HG03139 (cell line): ENCODE results near the gene ACBD6.
A peak's percentile ranks its signal among the peaks of the same experiment; 100 is the strongest.

ENCODE experiments used
- ATAC-seq: cut with Tn5 transposase; IDR thresholded peaks from one replicate; pipeline ENCODE4 v1.9.1; 2021; ENCODE audit not compliant: unreplicated experiment

ACBD6 gene

GRCh38 chr1:180527101-180527669 lies 24.8 kb upstream of the ACBD6 start:
- no peak for ATAC-seq

- no peak for ATAC-seq
Measured at GRCh38 chr1:180525715-180526039, 23.3 kb upstream of the ACBD6 start.

GRCh38 chr1:180524915-180525714 lies 22.7 kb upstream of the ACBD6 start:
- no peak for ATAC-seq

GRCh38 chr1:180524160-180524914 lies 22.0 kb upstream of the ACBD6 start:
- no peak for ATAC-seq

- ATAC-seq = no peak
Measured at GRCh38 chr1:180522213-180522515, 19.8 kb upstream of the ACBD6 start.

- ATAC-seq = no peak
Measured at GRCh38 chr1:180521474-180522212, 19.3 kb upstream of the ACBD6 start.

- ATAC-seq = no peak
Measured at GRCh38 chr1:180519846-180520245, 17.5 kb upstream of the ACBD6 start.

GRCh38 chr1:180515857-180516388 lies 13.5 kb upstream of the ACBD6 start:
- ATAC-seq = peak; percentile 96

GRCh38 chr1:180515364-180515763 lies 13.0 kb upstream of the ACBD6 start:
- no peak for ATAC-seq

- no peak for ATAC-seq
Measured at GRCh38 chr1:180513531-180513930, 11.2 kb upstream of the ACBD6 start.

- no peak for ATAC-seq
Measured at GRCh38 chr1:180510882-180511281, 8.5 kb upstream of the ACBD6 start.

- no peak for ATAC-seq
Measured at GRCh38 chr1:180508725-180509097, 6.3 kb upstream of the ACBD6 start.

- no peak for ATAC-seq
Measured at GRCh38 chr1:180507795-180508724, 5.7 kb upstream of the ACBD6 start.

GRCh38 chr1:180505732-180506335 lies 3.5 kb upstream of the ACBD6 start:
- ATAC-seq = no peak

GRCh38 chr1:180504186-180504585 lies 1.8 kb upstream of the ACBD6 start:
- ATAC-seq = no peak

- peak; percentile 4 for ATAC-seq
Measured at GRCh38 chr1:180503280-180503862, 994 bp upstream of the ACBD6 start.

- ATAC-seq = peak; percentile 36
Measured at GRCh38 chr1:180501865-180502360, 464 bp downstream of the ACBD6 start.

- ATAC-seq = no peak
Measured at GRCh38 chr1:180500689-180501088, 1.7 kb downstream of the ACBD6 start.

GRCh38 chr1:180498594-180498993 lies 3.8 kb downstream of the ACBD6 start:
- ATAC-seq = no peak
